Fibroblast of peridontal ligament (primary cell): ENCODE data around the gene STXBP6.

Source experiments
- DNase-seq: peaks from one replicate; pipeline ENCODE4 v3.0.0-alpha.2; 2010; ENCODE audit errors: extremely low read depth

STXBP6 gene

GRCh38 chr14:25052385-25052784 is 2.4 kb upstream of the STXBP6 start:
- DNase-seq = no peak

- peak; percentile 87 for DNase-seq
Observed at GRCh38 chr14:25050269-25051150, 563 bp upstream of the STXBP6 start.

- peak; percentile 17 for DNase-seq
Observed at GRCh38 chr14:25049093-25049567, 817 bp downstream of the STXBP6 start.

GRCh38 chr14:25048170-25049016 is 1.6 kb downstream of the STXBP6 start:
- peak; percentile 70 for DNase-seq

- DNase-seq = peak; percentile 11
Observed at GRCh38 chr14:25046301-25046943, 3.5 kb downstream of the STXBP6 start.

- DNase-seq = no peak
Observed at GRCh38 chr14:25044106-25044698, 5.7 kb downstream of the STXBP6 start.

GRCh38 chr14:25042362-25043299 is 7.3 kb downstream of the STXBP6 start:
- DNase-seq = peak; percentile 86

GRCh38 chr14:25041898-25042297 is 8.0 kb downstream of the STXBP6 start:
- DNase-seq = no peak

- no peak for DNase-seq
Observed at GRCh38 chr14:25041484-25041883, 8.5 kb downstream of the STXBP6 start.

GRCh38 chr14:25039933-25040332 is 10.0 kb downstream of the STXBP6 start:
- no peak for DNase-seq

- DNase-seq = no peak
Observed at GRCh38 chr14:25038044-25038668, 11.8 kb downstream of the STXBP6 start.

GRCh38 chr14:25037032-25037431 is 12.9 kb downstream of the STXBP6 start:
- no peak for DNase-seq

- DNase-seq = no peak
Observed at GRCh38 chr14:25034803-25035681, 14.9 kb downstream of the STXBP6 start.

GRCh38 chr14:25033358-25033757 is 16.6 kb downstream of the STXBP6 start:
- no peak for DNase-seq

GRCh38 chr14:25032092-25032784 is 17.7 kb downstream of the STXBP6 start:
- no peak for DNase-seq

GRCh38 chr14:25026476-25027137 is 23.3 kb downstream of the STXBP6 start:
- DNase-seq = no peak

- no peak for DNase-seq
Observed at GRCh38 chr14:25019892-25020291, 30.1 kb downstream of the STXBP6 start.

- DNase-seq = no peak
Observed at GRCh38 chr14:25017562-25017961, 32.4 kb downstream of the STXBP6 start.
